OCI-LY3 (cell line): Measurements from ENCODE around the gene LRRC1.

ENCODE experiments used
- CTCF ChIP-seq: fragments of 200-600, 300-600 bp; sonication (generic); IDR thresholded peaks from 2 replicates; pipeline ENCODE4 v1.5.1; 2014; ENCODE audit warnings: antibody characterized with exemption, low read length, low read depth
- EZH2phosphoT487 ChIP-seq: fragments of 200-600 bp; shearing (Covaris generic); IDR thresholded peaks from 2 replicates; pipeline ENCODE4 v1.6.1; 2018; ENCODE audit warnings: antibody characterized with exemption, mixed run types, low read depth

DNA sequence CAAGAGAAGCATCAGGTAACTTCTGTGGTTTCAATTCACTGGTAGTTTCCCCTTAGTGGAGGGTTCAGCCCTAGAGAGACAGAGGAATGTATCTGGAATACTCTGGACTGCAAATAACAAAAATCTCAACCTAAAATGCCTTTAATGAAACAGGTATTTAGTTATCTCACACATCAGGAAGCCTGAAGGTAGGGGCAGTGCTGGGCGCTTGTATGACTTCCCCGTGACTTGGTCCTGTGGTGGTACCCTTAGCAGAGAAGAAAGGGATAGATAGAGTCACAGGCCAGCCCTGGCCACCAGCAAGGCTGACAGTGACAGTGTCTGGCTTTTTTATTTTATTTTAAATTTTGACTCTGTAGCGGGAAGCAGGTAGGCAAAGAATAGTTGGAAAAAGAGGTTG, 14.9 kb downstream of the LRRC1 start:
- TF ChIP-seq CTCF (no peak), EZH2phosphoT487 (no peak)
